Stimulated activated CD4-positive, alpha-beta T cell treated with anti-CD3 and anti-CD28 coated beads, Interleukin-4, amount 100 ng/mL, for 48 hours (primary cell): Measurements from ENCODE around the gene SRGN.
"Not testable (repeated sequence)": the region's sequence is repeated elsewhere in the genome, so short reads cannot be mapped to it uniquely, and the experiment has no call there.

Source experiments
- DNase-seq, 2 donors: peaks; one replicate each; pipeline ENCODE4 v3.0.0-alpha.2; 2020; ENCODE audit warnings: low read depth in 2 of 2

The SRGN gene

GRCh38 chr10:69141304-69141703 is 53.4 kb downstream of the SRGN start:
- DNase-seq = no peak

- not testable (repeated sequence) for DNase-seq
Observed at GRCh38 chr10:69142074-69142473, 54.2 kb downstream of the SRGN start.

- DNase-seq = no peak
Observed at GRCh38 chr10:69142983-69143382, 55.1 kb downstream of the SRGN start.

GRCh38 chr10:69145329-69145728 is 57.4 kb downstream of the SRGN start:
- no peak for DNase-seq

- DNase-seq = no peak
Observed at GRCh38 chr10:69145864-69146263, 58.0 kb downstream of the SRGN start.

- DNase-seq = no peak
Observed at GRCh38 chr10:69146759-69147158, 58.9 kb downstream of the SRGN start.

GRCh38 chr10:69151984-69152383 is 64.1 kb downstream of the SRGN start:
- DNase-seq = no peak

GRCh38 chr10:69153227-69153626 is 65.3 kb downstream of the SRGN start:
- no peak for DNase-seq
